HG03175 (cell line): ENCODE measurements around the gene GALP.
"Not testable (repeated sequence)": the region's sequence is repeated elsewhere in the genome, so short reads cannot be mapped to it uniquely, and the experiment has no call there.

Experiments used
- ATAC-seq: cut with Tn5 transposase; IDR thresholded peaks from one replicate; pipeline ENCODE4 v1.9.1; 2021; ENCODE audit warnings: mild to moderate bottlenecking, moderate library complexity; ENCODE audit not compliant: unreplicated experiment

Gene GALP

DNA sequence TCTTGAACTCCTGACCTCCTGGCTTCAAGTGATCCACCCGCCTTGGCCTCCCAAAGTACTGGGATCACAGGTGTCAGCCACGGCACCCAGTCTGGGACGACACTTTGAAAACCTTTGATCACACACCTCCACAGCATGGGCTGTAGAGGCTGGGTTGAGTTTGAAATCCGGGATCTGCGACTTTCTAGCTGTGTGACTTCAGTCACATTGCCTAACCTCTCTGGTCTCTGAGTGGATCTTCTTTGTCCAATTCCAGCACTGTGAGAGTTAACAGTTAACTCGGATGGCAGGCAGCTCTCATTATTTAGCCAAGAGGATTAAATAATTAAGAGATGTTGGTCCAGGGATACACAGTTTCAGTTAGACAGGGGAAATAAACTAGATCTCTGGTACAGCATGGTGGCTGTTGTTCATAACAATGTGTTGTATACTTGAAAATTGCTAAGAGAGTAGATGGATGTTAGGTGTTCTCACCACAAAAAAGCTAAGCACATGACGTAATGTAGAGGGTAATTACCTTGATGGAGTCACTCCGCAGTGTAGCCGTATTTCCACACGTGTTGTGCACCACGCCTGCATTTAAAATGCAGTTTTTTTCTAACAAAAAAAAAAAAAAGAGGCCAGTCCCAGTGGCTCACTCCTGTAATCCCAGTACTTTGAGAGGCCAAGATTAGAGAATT, 1.9 kb downstream of the GALP start:
- no peak for ATAC-seq

DNA sequence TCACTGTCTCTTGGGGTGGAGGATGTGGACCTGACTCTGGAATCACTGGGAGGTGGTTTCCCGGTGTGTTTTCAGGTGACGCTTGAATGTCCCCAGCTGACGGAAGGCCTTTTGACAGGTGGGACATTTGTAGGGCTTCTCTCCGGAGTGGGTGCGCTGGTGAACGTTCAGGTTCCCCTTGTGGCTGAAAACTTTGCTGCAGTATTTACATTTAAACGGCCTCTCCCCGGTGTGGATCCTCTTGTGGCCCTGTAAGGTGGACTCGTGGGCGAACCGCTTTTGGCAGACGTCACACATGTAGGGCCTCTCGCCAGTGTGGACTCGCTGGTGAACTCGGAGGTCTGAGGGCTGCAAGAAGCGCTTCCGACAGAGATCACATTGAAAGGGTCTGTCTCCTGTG, 14.0 kb downstream of the GALP start:
- ATAC-seq, result no peak

DNA sequence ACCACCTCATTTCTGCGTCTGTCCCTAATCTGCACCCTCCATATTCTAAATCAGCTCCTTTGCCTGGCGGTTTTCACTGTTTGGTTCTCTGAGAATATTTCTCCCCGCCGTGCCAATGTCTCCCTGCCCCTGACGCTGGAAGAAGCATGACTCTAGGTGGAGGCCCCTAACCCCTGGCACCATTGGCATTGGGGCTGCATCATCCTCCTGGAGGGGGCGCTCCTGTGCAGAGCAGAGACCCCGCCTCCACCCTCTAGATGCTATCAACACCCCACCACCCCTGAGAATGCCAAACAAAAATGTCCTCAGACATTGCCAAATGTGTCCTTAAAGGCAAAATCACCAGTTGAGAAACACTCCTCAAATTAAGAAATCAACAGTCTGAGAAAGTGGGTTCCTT, 15.3 kb downstream of the GALP start:
- no peak for ATAC-seq

DNA sequence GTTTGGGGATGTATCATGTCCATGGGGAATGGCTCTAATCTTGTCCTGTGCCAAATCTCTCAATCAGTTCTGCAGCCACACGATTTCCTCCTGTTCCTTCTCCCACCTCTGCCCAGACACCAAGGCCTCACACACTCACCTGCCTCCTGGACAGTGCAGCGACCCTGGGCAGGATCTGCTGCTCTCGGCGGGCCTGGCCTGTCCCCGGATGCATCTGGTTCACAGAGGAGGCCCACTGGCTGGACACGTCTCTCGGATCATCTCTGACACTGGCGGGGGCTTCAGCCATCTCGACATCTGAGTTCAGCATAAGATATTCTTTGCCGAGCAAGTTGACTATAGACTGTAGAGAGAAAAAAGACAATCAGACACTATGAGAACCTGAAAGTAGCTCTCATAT, 15.9 kb downstream of the GALP start:
- ATAC-seq, result no peak

DNA sequence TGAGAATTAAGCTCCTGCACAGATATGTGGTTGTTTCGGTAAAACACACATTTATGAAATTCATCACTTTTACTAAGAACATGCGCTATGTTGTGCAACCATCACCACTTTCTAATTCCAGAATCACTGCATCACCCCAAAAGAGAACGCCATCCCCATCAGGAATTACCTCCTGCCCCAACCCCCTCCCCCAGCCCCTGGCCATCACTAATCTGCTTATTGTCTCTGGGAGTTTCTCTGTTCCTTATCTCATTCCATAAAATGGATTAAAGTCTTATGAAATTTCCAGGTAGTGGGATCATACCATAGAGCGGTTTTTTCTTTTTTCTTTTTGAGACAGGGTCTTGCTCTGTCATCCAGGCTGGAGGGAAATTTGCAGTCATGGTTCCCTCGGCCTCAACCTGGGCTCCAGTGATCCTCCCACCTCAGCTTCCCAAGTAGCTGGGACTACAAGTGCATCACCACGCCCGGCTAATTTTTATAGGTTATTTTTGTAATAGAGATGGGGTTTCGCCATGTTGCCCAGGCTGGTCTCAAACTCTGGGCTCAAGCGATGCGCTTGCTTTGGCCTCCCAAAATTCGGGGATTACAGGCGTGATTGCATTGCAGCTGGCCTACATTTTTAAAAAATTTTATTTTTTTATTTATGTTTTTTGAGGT, 18.3 kb downstream of the GALP start:
- ATAC-seq, result no peak

DNA sequence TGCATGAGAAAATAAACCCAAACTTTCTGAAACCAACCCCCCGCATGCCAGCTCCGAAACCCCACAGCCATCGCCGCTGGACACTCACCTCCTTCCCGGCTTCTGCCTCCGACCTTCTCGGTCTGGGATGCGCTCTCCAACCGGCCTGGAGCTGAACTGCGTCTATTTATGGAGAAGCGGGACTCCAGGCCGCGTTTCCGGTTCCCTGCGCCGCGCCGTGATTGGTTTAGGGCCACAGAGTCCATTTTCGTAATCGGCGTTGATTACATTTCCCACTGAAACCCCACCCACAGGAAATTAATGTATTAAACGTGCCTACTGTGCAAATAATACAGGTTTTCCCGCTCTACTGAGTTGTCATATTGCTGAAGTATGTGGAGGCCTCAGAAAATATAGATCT, 21.8 kb downstream of the GALP start, which contains the start of gene ZSCAN5B:
TSS of gene ZSCAN5B (minus strand) at position 138 of the 400 bp plus-strand sequence. CDS start 4,731 bp downstream, outside the sequence.
- ATAC-seq, result not testable (repeated sequence)

DNA sequence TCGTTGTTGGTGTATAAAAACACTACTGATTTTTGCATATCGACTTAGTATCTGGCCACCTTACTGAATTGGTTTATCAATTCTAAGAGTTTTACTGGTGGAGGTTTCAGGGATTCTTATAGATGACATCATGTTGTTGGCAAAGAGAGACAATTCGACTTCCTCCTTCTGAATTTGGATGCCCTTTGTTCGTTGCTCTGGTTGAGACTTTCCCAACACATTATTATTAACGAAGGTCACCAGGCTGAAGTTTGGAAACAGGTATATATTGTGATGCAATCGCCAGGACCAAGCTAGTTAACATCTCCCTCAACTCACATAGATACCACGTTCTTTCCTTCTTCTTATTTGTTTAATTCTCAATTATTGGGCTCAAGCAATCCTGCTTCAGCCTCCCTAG, 23.9 kb downstream of the GALP start:
- ATAC-seq, result no peak

DNA sequence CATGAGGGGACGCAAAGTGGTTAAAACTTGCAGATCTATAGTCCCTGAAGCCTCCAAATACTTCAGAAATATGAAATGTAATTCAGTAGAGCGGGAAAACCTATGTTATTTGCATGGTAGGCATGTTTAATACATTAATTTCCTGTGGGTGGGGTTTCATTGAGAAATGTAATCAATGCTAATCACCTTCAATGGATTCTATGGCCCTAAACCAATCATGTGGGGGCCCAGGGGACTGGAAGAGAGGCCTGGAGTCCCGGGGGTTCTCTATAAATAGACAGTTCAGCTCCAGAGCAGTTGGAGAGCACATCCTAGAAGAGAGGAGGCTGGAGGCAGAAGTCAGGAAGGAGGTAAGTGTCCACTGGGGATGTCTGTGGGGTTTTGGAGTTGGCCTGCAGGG, 26.2 kb downstream of the GALP start, which contains the start of gene ZSCAN5C:
TSS of gene ZSCAN5C (plus strand) at position 301 of the 400 bp plus-strand sequence. CDS start 3,641 bp downstream, outside the sequence.
- no peak for ATAC-seq

DNA sequence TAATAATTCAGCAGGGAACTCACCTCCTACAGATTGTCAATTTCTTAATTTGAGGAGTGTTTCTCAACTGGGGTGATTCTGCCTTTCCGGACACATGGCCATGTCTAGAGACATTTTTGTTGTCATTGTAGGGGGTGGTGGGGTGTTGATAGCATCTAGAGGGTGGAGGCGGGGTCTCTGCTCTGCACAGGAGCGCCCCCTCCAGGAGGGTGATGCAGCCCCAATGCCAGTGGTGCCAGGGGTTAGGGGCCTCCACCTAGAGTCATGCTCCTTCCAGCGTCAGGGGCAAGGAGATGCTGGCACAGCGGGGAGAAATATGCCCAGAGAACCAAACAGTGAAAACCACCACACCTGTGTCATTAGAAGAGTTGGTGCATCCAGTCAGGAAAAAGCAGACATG, 31.8 kb downstream of the GALP start:
- ATAC-seq, result not testable (repeated sequence)

DNA sequence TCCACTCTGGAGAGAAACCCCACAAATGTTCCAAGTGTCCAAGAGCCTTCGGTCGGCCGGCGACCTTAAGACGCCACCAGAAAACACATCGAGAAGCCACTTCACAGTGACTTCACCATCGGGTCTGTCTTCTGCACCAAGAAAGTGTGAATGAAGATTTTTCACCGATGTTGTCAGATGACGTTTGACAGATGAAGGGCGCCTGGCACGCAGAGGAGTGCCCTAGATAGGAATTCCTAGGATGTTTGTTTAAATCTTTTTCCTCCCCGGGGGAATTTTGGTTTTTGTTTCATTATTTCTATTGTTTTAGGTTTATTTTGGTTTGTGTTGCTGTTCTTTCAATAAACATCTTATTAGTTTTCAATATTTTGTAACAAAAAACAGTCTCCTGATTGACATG, 33.3 kb downstream of the GALP start:
- ATAC-seq, result no peak

DNA sequence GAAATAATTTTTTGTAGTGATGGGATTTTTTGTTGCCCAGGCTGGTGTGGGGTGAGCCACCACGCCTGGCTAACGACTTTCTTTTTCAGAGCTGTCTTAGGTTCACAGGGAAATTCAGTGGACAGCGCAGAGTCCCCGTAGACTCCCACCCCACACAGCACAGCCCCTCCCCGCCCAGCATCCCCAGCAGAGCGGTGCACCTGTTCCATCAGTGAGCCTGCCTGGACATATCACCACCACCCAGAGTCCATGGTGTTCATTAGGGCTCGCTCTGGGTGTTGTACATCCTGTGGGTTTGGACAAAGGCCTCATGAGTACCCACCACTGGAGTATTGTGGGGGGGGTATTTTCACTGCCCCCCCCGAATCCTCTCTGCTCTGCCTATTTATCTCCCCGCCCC, 34.2 kb downstream of the GALP start:
- ATAC-seq, result not testable (repeated sequence)

DNA sequence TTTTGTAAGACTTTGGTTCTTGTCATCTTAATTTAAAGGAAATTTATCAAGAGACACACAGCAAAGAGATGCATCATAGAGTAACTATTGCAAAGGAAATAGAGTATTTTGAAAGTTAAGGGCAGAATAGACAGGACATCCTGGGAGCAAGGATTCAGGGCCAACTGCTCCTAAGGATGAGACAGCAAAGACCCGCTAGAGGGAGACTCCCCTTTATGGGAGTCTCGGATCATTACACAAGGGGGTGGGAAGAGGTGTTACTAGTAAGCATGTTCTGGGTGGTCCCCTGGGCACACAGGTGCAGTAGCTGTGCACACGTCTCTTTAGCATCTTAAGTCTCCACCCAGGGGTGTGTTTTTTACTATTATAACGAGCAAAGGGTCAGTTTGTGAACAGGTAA, 35.9 kb downstream of the GALP start:
- no peak for ATAC-seq

DNA sequence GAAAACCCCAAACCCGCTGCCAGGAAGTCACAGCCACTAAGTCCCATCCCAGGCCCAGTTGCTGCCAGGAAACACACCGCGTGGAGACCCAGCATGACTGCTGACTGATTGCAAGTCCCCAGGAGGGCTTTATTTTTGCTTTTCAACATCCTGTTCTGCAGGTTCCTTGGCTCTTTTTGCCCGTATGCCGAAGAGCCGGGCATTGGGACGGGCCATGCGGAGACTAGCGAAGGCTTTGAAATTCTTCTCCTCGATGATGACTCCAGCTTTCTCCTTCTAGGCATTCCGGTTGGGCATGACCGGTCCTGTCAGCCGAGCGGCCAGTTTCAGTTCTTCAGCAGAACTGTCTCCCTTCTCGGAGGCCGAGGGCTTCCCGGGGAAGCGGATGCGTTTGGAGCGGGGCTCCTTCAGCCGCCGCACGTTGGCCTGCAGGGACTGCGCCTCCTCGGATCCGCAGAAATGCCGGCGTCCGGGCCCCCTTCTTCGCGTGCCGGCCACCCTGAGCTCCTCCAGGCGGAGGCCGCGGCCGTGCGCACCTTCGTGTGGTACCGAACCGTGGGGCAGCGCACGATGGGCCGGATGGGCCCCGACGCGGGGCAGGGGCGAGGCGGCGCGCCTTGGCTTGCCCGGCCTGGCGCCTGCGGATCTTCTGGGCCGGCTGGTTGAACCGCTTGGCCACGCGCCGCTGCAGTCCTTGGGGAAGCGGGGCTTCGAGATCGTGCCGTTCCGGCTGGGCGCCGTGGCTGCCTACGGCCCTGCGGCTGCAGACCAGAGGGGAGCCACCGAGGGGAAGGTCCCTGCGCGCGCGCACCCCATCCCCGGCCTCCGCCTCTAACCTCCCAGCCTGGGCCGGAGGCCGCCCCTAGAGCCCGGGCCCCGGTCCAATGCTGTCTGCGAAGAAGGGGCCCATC, 41.5 kb downstream of the GALP start:
- ATAC-seq, result no peak

DNA sequence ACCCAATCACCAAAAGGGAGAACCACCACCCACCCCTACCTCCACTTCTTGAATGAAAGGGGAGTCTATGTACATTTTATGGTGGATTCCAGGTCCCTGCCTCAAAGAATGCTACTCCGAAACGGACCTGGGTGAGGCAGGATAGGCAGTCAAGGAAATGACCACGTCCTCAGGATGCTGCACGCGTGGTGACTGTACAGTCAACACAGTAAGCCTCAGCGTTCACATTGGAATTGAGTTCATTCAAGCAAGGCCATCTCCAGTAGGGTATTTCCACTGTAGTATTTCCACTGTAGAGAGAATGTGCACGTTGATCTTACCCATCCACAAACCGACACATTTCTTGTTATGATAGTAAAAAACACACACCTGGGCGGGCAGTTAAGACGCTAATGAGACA, 43.2 kb downstream of the GALP start:
- no peak for ATAC-seq

DNA sequence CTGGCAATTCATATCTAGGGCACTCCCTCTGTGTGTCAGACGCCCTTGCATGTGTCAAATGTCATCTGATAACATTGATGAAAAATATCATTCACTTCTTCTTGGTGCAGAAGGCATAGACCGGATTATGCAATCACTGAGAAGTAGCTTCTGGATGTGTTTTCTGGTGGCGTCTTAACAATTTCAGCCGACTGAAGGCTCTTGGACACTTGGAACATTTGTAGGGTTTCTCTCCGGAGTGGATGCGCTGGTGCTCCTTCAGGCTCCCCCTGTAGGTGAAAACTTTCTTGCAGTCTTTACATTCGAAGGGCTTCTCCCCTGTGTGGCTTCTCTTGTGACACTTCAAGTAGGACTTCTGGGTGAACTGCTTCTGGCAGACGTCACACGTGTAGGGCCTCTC, 45.6 kb downstream of the GALP start:
- ATAC-seq, result not testable (repeated sequence)

DNA sequence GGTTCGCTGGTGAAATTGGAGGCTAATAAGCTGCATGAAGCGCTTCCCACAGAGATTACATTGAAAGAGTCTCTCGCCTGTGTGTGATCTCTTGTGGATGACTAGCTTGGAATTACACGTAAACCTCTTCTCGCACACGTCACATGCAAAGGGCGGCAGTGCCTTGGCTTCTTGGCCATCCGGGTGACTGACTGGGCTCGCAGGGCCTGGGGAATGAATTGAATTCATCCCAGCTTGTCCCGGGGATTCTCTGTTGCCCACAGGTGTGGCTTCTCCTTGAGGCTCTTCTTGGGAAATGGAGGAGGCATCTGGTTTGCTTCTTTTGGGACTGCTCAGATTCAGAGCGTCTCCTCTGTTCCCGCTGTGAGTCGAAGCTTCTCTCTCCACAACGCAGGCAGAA, 46.0 kb downstream of the GALP start:
- ATAC-seq, result no peak

DNA sequence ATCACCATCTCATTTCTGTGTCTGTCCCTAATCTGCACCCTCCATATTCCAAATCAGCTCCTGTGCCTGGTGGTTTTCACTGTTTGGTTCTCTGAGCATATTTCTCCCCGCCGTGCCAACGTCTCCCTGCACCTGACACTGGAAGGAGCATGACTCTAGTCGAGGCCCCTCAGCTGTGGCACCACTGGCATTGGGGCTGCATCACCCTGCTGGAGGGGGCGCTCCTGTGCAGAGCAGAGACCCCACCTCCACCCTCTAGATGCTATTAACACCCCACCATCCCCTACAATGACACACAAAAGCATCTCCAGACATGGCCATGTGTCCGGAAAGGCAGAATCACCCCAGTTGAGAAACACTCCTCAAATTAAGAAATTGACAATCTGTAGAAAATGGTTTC, 47.1 kb downstream of the GALP start:
- no peak for ATAC-seq

DNA sequence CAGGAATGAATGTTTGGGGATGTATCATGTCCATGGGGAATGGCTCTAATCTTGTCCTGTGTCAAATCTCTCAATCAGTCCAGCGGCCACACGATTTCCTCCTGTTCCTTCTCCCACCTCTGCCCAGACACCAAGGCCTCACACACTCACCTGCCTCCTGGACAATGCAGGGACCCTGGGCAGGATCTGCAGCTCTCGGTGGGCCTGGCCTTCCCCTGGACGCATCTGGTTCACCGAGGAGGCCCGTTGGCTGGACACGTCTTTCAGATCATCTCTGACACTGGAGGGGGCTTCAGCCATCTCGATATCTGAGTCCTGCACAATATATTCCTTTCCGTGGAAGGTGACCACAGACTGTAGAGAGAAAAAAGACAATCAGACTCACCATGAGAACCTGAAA, 47.7 kb downstream of the GALP start:
- no peak for ATAC-seq
